OCI-LY3 (cell line): ENCODE data around the gene RPL36.

Source experiments
- EZH2phosphoT487 ChIP-seq: fragments of 200-600 bp; shearing (Covaris generic); IDR thresholded peaks from 2 replicates; pipeline ENCODE4 v1.6.1; 2018; ENCODE audit warnings: antibody characterized with exemption, mixed run types, low read depth
- TF ChIP-seq, protein P1 (sequence below): fragments of 200-600, 300-600 bp; sonication (generic); IDR thresholded peaks from 2 replicates; pipeline ENCODE4 v1.5.1; 2014; ENCODE audit warnings: antibody characterized with exemption, low read length, low read depth

DNA sequence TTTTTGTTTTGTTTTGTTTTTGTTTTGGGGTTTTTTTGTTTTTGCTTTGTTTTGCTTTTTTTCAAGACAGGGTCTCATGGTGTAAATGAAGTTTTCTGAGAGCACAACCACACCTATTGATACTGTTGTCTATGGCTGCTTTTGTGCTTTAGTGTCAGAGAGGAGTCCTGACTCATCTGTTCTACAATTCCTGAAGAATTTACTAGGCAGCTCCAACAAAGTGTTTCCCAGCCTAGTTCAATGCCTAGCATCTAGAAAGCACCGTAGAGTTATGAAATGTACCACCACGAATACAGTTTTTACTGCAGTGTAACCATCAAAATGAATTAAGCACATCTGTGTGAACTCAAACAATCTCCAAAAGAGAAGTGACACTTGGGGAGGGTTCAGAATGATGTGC is 46.1 kb upstream of the RPL36 start:
- TF ChIP-seq, protein P1, sequence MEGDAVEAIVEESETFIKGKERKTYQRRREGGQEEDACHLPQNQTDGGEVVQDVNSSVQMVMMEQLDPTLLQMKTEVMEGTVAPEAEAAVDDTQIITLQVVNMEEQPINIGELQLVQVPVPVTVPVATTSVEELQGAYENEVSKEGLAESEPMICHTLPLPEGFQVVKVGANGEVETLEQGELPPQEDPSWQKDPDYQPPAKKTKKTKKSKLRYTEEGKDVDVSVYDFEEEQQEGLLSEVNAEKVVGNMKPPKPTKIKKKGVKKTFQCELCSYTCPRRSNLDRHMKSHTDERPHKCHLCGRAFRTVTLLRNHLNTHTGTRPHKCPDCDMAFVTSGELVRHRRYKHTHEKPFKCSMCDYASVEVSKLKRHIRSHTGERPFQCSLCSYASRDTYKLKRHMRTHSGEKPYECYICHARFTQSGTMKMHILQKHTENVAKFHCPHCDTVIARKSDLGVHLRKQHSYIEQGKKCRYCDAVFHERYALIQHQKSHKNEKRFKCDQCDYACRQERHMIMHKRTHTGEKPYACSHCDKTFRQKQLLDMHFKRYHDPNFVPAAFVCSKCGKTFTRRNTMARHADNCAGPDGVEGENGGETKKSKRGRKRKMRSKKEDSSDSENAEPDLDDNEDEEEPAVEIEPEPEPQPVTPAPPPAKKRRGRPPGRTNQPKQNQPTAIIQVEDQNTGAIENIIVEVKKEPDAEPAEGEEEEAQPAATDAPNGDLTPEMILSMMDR, result no peak
- TF ChIP-seq EZH2phosphoT487, result no peak
